H1 (cell line): ENCODE measurements around the gene UPK2. TPM values are rescaled to one million over a fixed set of nuclear protein-coding genes. Genes with fewer than 3 reads are reported as not detected.

Experiments
- SP4 ChIP-seq: IDR thresholded peaks from 2 replicates; pipeline ENCODE4 v1.6.1; 2012; ENCODE audit warnings: low read length, inconsistent platforms
- USF2 ChIP-seq: IDR thresholded peaks from 2 replicates; pipeline ENCODE4 v1.6.1; 2011; ENCODE audit warnings: low read length, improper control_type of control experiment
- polyA plus RNA-seq, 7 experiments: library from polyadenylated mRNA; depleted of rRNA in 3 of 7; stranded (reverse) in 5 of 7; unstranded in 2 of 7; fragments of >200 nt in 5 of 7; fragments of 200-250 nt in 2 of 7; gene quantifications; 1 replicate in 5 of 7; 2 replicates in 1 of 7; 4 replicates in 1 of 7; pipeline versions ENCODE4 v1.2.1 to v1.2.3, GENCODE V29; 2011 to 2013; ENCODE audit warnings: missing spikeins in 2 of 7, mixed read lengths in 2 of 7
- total RNA-seq: library from RNA; stranded (reverse); fragmentation: NEBNext Ultra II Directional; extraction: Animal tissue kit (Norgen Biotek cat#: 25700); gene quantifications from 2 replicates; pipeline ENCODE4 v1.2.1, GENCODE V29; 2021

UPK2 gene
- total and polyA plus RNA-seq, 2 of the 8 experiments (the other 6 are each of a cell fraction or from before 2014, with no cell fraction given): 0.76 TPM; not detected in 1

GRCh38 chr11:118910309-118911112 lies 45.6 kb upstream of the UPK2 start (continued):
- TF ChIP-seq USF2: no peak
- TF ChIP-seq SP4: no peak
- TF ChIP-seq, all 59 proteins: peak for 16
